ENCODE data around the gene SLC9A9. TPM values are rescaled to one million over a fixed set of nuclear protein-coding genes. Genes with fewer than 3 reads are reported as not detected.

SLC9A9 gene
- total and polyA plus RNA-seq, 12 donors: 1.3 to 8.4 (median 3.0) TPM

GRCh38 chr3:143387425-143387824, 460.8 kb downstream of the SLC9A9 start:
- DNase-seq: no peak
- H3K4me3 ChIP-seq: no peak overlapping the region
- no peaks in the 10 kb centered on the region for H3K36me3 ChIP-seq
- ATAC-seq: no peak
- WGBS, 2 donors: 85 to 95% methylated on average over 2 of the region's 2 CpGs
- no peak for TF ChIP-seq CTCF (IDR thresholded peaks at IDR 0.05)
- H3K27me3 ChIP-seq: no peaks in the 10 kb centered on the region
- no peak overlapping the region for H3K27ac ChIP-seq
- no peaks in the 10 kb centered on the region for H3K4me1 ChIP-seq
- intact Hi-C loops (cut with DNase I): no loop called here
- peaks cover 0 to 11% (median 0%) of the 10 kb centered on the region in 11 donors for H3K9me3 ChIP-seq

GRCh38 chr3:143384076-143384475, 464.2 kb downstream of the SLC9A9 start:
- Histone ChIP-seq H3K36me3 (peaks cover 0 to 10% (median 0%) of the 10 kb centered on the region in 9 donors), H3K27ac (no peak overlapping the region), H3K27me3 (no peaks in the 10 kb centered on the region), H3K9me3 (no peaks in the 10 kb centered on the region), H3K4me3 (no peak overlapping the region), H3K4me1 (no peaks in the 10 kb centered on the region)
- DNase-seq (no peak), ATAC-seq (no peak)
- 90 to 98% methylated on average over 2 of the region's 2 CpGs for WGBS, 2 donors
- no peak for TF ChIP-seq CTCF (IDR thresholded peaks at IDR 0.05)
- intact Hi-C loops (cut with DNase I): no loop called here

DNA sequence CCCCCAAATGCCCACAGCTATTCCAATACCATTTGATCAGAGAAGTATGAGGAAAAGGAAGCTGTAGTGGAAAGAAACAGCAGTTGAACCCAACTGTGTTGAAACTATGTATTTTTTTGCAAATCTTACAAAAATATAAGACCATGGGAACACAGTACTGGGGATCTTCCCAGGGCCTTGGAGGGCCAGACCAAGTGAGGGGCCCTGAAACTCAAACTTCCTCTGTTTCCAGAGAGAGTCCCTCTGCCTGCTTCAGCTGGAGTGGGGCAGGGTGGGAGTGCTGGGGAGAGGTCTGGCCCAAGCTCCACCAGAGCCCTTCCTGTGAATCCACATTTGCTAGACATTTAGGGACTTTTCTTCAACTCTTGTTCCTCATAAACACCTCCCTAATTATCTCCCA, 464.8 kb downstream of the SLC9A9 start:
- no peaks in the 10 kb centered on the region for H3K4me1 ChIP-seq
- intact Hi-C loops (cut with DNase I): no loop called here
- no peak for ATAC-seq

GRCh38 chr3:143382816-143383215, 465.5 kb downstream of the SLC9A9 start:
- DNase-seq: no peak
- no peaks in the 10 kb centered on the region for H3K27me3 ChIP-seq
- 91 to 94% methylated on average over 1 of the region's 1 CpG for WGBS, 2 donors
- no peak overlapping the region for H3K4me3 ChIP-seq
- no peak for ATAC-seq
- intact Hi-C loops (cut with DNase I): no loop called here
- H3K4me1 ChIP-seq: no peaks in the 10 kb centered on the region
- no peak overlapping the region for H3K27ac ChIP-seq
- no peak for TF ChIP-seq CTCF (IDR thresholded peaks at IDR 0.05)
- H3K9me3 ChIP-seq: no peaks in the 10 kb centered on the region
- H3K36me3 ChIP-seq: peaks cover 0 to 10% (median 0%) of the 10 kb centered on the region in 9 donors

More for the DNA sequence above, 464.8 kb downstream of the SLC9A9 start:
- H3K27me3 ChIP-seq: no peaks in the 10 kb centered on the region
- no peak for TF ChIP-seq CTCF (IDR thresholded peaks at IDR 0.05)
- no peaks in the 10 kb centered on the region for H3K9me3 ChIP-seq
- peaks cover 0 to 10% (median 0%) of the 10 kb centered on the region in 9 donors for H3K36me3 ChIP-seq
- H3K27ac ChIP-seq: no peak overlapping the region
- no peak for DNase-seq
- H3K4me3 ChIP-seq: no peak overlapping the region

GRCh38 chr3:143380449-143380848, 467.8 kb downstream of the SLC9A9 start:
- Histone ChIP-seq H3K27me3 (no peaks in the 10 kb centered on the region), H3K4me1 (no peaks in the 10 kb centered on the region), H3K36me3 (peaks cover 0 to 10% (median 0%) of the 10 kb centered on the region in 9 donors), H3K9me3 (no peaks in the 10 kb centered on the region), H3K4me3 (no peak overlapping the region), H3K27ac (no peak overlapping the region)
- no peak for ATAC-seq
- TF ChIP-seq CTCF (IDR thresholded peaks at IDR 0.05): no peak
- intact Hi-C loops (cut with DNase I): no loop called here
- no peak for DNase-seq

Measured in heart right ventricle (tissue), 16 donors.